HG03039 (cell line): ENCODE data around the gene DGUOK.
"Not testable (repeated sequence)": the region's sequence is repeated elsewhere in the genome, so short reads cannot be mapped to it uniquely, and the experiment has no call there.

ENCODE experiments used
- ATAC-seq: cut with Tn5 transposase; IDR thresholded peaks from one replicate; pipeline ENCODE4 v1.9.1; 2021; ENCODE audit warnings: mild to moderate bottlenecking, moderate library complexity; ENCODE audit not compliant: unreplicated experiment

DGUOK gene

DNA sequence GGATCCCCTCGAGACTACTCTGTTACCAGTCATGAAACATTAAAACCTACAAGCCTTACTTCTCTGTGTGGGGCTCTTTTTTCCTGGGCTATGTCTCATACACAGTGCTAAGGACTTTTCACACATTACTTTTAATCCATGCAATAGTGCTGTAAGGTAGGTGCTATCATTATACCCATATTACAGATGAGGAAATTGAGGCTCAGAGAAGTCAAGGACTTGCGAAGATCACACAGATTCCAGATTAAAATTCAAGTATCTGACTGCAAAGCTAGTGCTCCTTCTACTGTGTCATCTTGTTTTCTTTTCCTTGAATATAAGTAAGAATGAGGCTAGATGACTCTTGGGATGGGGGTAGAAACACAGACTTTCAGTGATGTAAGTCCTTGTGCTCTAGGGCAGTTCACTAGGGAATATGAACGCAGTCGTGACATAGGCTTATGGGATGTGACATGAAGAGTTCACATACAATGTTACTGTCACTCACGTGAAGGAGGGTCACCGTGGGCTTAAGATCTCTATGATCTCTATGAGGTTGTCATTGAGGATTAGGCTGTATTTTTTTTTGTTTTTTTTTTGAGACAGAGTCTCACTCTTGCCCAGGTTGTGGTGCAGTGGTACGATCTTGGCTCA, 7.0 kb upstream of the DGUOK start:
- ATAC-seq: no peak

DNA sequence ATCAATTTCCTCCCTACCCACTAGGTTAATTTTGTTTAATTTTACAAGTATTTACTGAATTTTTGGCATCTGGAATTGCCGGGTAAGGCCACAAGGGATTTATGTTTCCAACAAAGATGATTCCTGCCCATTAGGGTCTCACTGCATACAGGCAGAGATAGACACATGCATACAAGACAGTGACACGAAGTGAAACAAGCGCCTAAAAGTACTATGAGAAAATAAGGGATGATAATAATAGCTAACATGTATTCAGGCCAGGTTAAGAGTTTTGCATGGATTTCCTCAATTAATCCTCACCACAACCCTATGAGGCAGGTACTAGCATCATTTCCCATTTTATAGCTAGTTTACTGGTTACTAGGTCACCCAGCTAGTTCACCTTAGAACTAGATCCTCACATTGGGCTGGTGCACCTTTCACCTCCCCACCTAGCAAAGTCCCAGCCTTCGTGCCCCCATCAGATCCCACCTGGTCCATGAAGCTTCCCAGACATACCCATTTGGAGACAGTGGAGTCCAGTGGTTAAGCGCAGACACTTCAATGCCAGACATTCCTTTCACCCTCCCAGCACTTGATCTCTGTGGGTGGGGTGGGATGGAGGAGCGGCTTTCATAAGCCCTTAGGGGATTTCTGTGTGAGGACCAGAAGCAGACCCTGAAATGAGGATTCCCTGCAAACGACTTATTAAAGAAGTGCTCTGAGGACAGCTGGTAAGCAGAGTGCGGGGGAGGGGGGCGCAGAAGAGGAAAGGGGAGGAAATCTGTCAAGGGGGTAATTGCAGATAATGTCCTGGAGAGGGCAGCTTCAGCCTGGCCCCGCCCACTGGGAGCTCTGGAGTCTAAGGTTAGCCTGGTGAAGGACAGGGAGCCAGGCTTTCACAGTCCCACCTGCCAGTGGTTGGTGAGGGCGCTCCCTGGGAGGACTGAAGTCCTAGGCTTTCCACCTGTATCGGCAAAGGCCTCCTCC, 5.8 kb upstream of the DGUOK start:
- no peak for ATAC-seq

DNA sequence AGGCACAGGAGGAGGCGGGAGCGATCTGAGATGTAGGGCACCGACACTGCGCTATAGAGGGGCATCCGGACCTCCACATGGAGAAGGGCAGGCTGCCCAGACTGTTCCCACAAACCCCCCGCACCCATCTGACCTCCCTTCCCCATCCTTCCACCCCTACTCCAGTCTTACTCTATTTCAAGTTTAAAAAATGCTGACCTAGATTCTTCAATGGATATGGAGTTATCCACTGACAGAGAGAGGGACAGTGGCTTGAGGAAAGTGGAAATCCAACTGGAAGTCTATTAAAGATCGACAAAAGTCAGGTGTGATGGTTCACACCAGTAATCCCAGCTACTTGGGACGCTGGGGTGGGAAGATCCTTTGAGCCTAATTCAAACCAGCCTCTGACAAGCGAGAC, 5.1 kb upstream of the DGUOK start:
- no peak for ATAC-seq

DNA sequence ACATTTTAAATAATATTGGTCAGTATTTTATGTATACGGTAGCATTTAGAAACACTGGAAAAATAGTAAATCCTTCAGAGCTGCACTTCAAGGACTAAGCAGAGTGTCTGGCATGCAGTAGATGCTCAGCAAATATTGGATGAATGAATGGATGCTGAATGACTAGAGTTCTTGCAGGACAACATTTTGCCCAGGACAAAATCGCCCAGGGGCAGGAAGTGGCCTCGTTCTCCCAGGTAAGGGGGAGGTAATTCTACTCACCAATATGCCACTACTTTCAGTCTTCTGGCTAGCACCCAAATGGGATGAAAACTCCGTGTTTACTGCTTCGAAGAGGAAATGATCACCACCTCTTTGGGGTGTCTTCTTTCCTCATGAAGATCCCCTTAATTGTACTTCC, 4.0 kb upstream of the DGUOK start:
- no peak for ATAC-seq

DNA sequence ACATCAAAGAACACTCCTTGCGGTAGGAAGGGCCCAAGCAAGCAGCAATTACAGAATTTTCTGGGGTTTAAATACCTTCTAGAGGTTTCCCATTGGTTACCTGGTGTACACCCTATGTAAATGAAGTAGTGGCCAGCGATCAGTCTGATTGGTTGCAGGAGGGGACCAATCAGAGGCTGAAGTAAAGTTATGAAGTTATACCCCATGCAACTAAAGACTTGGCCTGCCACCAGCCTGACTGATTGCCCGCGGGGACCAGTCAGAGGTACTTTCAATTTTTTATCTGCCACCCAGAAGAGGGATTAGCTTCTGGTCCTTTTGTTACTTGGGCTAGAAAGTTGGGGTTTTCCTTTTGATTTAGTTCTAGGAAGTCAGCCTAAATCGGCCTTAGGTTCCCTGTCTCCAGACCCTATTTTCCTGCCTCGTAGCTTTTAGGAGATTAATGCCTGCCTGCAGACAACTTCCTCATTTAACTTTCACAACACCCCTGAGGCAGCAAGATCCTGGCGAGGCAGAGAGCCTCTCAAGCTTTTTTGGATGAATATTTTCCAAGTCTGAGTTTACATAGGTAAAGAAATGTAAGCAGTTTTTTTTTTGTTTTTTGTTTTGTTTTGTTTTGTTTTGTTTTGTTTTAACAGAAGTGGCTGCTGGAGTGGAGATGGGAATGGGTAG, 1.5 kb upstream of the DGUOK start:
- ATAC-seq: no peak

DNA sequence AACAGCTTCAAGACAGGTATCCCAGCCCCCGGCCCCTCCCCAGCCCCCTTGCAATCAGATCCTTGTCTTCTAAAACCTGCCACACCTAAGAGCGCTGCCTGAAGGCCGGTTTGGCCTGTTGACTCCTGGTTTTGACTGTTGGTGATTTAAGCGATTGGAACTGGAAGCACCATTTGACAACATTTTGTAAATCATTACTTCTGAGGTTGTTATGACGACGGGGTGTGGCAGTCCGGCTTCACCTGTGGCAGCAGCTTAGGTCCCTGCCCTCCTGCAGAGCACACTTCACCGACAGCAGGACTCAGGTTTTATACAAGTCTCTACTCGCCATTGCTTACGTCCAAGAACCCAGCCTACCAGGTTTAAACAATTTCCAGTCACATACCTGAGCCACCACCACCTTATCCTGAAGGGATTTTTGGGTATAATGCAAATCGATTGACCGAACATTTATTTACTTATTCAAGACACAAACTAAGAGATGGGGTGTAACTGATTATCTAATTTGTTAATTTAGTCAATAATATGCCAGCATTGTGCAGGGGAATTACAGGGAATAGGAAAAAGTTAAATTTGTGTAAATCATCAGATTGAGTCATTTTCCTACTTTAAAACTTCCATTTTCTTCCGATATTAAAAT, 707 bp upstream of the DGUOK start:
- ATAC-seq: no peak

DNA sequence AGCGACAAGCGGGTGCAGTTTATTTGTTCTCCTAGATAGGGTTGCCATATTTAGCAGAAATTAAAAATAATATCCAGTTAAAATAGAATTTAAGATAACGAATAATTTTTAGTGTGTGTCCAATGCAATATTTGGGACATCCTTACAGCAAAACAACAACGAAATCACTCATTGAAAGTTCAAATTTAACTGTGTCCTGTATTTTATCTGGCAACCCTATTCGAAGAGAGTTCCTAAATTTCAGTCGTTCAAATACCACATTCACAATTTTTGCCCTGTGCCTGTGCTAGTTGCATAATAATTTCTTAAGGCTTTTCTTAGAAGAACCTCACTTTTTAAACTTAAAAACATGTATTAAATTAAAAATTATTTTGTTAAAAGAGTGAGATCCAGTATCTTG, 664 bp downstream of the DGUOK start:
- no peak for ATAC-seq

DNA sequence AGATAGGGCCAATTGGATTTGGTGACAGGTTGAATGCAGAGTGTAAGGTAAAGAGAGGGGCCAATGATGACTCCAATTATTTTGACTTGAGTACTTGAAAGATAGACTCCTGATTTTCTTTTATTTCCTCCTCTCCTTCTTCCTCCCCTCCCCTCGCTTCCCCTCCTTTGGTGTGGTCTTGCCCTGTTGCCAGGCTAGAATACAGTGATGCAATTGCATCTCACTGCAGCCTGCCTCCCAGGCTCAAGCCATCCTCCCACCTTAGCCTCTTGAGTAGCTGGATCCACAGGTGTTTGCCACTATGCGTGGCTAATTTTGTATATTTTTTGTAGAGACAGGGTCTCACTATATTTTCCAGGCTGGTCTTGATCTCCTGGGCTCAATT, 2.3 kb downstream of the DGUOK start:
- no peak for ATAC-seq

DNA sequence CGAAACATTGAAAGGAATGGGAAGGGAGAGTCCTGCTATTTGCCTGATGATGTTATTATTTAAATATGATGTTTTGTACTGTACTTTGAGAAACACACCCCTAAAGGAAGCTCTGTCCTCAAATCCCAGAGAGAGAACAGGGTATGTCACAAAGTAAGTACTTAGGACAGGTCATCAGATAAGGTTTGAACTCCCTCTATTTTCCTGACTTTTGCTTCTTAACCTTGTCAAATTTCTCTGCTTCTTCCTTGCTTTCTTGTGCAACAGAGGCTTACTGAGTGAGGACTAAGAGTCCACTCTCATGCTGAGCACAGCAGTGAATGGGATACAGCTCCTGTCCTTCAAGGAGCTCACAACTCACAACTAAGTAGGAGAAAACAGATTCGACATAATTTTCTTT, 3.7 kb downstream of the DGUOK start:
- no peak for ATAC-seq

DNA sequence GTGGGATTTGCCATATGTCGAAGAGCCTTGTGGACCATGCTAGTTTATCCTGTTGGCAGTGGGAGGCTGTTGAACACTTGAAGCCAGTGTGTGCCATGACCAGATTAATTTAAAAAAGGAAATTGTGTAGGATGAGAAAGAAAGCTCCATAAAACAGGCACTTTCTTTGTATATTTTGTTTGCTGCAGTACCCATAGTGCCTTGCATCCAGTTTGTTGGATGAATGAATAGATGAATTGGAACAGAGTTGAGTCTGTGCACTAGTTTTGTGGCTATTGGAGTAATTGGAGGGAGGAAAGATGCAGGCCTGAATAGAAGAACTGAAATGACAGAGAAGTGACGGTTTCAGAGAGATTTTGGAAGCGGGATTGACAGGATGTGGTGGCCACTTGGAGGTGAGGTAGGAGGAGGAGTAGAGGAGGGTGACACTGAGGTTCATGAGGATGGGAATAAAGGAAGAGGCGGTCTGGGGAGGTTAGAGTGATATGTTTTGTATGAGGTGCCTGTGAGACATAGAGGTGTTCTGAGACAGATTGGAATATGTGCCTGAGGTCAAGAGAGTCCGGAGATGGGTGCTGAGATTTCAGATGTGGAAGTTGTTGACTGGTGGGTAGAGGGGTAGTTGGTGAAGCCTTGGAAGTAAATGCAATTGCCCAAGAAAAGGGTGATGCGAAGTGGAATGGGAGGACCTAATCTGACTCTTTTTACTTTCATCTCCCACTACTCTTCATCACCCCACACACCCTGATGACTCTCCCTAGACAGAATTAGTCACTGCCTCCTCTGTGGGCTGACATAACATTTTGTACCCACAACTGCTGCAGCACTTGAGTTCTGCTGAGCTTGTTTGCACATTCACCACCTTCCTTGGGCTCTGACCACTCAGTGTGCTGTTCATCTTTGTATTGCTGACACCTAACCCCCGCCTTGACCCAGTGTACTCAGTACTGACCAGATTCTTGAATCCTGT, 5.1 kb downstream of the DGUOK start:
- no peak for ATAC-seq

DNA sequence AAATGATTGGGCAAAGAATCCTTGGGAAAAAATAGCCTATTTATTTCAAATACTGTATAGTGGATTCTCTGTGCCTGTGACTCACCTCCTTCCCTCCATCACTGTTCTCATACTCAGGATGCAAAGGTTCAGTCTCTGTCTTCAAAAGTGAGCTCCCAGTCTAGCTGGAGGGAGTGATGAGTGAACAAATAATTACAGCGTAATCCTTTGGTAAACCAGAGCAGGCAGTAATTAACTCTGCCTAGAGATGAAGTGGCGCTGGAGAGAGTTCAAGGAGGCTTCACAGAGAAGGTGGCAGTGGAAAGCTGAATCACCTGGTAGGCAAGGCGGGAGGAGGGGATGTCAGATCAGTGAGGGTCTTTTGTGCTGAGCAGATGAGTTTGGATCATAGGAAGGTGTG, 6.5 kb downstream of the DGUOK start:
- ATAC-seq: no peak

DNA sequence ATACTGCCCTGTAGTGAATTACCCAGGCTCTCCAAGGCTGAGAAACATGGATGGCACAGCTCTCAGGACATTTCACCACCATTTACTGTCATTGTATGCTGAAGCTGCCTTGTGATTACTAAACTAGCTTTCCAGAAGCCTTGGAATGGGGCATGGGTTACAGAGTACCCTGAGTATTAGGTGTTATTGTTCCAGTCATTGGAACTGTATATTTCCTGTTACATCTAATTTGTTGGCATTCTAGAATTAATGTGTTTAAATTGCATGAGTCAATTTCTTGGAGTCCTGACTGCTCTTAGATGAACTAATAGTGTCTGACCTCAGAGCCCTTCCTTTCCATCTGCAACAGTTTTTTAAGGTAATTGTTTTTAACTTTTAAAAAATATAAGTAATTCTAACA, 9.0 kb downstream of the DGUOK start:
- ATAC-seq: no peak

DNA sequence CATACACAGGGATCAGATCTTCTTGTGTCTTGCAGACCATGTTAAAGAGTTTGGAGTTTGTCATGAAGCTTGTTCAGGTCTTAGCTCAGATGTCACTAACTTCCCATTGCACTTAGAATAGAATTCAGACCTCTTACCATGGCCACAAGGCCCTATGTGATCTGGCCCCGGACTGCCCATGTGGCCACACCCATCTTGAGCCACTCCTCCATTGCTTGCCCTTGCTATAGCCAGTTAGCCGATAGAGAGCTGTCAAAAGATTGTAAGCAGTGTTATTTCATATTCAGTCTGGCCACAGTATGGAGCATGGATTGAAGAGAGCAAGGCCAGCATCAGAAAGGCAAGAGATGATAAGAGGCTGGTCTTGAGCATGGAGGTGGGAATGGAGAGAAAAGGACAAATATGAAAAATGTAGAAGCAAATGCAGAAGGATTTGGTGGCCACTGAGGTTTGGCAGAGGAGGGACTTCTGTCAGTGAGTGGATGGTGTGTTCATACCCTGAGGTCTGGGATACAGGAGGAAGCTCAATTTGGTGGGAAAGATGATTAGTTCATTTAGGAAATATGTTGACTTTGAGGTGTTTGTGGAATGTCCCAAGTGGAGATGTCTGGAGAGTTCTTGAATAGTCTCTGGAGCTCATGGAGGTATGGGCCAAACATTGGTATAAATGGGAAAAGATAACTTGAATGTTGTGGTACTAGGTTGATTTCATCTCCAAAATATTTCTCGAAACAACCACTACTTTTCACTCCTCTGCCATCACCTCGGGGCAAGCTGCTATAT, 10.6 kb downstream of the DGUOK start:
- no peak for ATAC-seq

DNA sequence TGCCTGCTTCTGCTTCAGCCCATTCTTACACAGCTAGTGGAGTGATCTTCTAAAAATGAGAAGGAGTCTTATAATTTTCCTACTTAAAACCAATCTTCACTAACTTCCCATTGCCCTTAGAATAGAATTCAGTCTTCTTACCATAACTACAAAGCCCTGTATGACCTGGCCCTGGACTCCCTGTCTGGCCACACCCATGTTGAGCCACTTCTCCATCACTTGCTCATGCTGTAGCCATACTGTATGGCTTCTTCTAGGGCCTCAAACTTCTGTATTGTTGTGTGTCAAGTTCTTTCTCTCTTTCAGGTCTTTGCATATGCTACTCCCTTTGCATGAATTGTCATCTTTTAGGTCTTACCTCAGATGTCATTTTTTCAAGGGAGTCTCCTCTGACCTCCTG, 11.2 kb downstream of the DGUOK start:
- ATAC-seq: no peak

DNA sequence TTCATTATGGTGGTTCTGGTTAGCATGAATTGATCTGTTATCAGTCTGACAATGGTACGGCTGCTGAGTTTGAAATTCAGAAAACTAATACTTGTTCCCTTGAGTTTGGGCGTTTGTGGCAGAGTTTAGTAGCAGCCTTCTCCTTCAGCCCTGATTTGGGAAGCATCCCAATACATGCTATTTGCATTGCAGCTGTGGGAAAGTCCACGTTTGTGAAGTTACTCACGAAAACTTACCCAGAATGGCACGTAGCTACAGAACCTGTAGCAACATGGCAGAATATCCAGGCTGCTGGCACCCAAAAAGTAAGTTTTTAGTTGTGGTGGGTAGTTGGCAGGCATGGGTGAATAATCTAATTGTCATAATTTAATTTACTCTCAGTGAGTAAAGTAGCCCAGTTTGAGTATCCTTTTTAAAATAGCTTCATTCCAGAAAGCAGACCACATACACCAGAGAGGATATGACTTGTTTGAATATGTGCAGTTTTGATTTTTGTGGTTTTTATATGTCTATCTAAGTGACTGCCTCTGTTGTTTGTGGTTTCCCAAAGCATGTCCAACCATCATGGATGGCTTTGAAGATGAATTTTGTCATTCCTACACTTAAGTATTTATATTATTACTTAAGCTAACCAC, 12.2 kb downstream of the DGUOK start:
- ATAC-seq: no peak

DNA sequence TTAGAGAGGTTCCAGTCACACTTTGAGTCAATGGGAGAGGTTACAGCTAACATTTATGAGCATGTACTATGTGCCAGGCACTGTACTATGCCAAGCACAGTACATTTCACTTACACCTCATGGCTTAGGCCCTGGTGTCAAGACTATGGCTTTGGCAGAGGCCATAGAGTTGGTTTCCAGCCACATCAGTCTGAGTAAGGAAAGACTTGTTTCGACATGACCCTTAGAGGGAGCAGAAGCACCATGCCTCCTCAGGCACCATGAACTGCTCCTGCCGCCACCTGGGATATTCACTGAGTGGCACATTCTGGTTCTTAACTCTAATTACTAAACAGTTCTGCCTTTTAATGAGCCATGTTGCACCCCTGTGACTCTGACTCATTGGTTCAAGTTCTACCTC, 12.7 kb downstream of the DGUOK start:
- no peak for ATAC-seq

DNA sequence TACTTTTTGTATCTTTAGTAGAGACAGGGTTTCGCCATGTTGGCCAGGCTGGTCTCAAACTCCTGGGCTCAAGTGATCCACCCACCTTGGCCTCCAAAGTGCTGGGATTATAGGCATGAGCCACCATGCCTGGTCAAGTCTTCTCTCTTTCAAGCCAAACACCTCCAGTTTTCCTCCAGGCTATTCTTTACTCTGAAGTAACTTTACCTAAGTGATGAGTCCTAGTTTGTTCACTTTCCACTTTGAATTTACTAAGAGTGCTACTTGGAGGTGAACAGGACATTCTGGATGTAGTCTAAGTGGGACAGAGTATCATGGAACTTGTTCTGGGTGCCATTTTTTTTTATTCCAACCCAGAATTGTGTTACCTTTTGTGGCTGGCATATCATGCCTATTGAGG, 13.4 kb downstream of the DGUOK start:
- ATAC-seq: not testable (repeated sequence)

DNA sequence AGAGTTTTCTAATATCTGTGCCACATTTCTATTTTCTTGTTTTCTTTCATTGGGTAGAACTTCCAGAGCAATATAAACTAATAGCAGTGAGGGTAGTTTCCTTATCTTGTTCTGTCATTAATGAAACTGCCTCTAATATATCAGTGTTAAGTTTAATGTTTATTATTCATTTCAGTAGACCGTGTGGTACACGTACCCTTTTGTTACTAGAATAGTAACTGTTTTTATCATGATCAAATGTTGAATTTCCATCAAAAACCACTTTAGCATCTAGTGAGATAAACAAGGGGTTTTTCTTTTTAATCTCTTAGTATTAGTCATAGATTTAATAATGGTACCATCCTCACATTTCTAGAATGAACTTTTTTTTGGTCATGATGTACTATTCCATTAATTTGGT, 16.0 kb downstream of the DGUOK start:
- ATAC-seq: no peak

DNA sequence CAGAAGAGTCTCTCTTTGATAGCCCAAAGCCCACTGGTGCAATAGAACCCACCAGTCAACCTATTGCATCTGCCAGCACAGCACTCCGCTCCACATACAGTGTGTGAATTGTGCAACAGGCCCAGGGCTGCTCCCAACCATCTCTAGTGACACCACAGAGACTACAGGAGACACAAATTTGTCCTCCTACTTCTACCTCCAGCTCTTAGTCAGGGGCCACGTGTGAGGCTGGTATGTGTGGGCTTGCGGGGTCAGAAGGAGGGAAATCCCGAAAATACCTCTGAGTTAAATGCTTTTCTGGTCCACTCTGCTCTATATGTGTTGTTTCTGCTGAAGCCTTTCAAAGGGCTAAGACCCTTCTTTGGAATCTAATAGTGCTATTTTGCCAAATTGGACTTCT, 18.0 kb downstream of the DGUOK start:
- ATAC-seq: peak; percentile 63
